ENCODE results near the gene CIPC. TPM values are rescaled to one million over a fixed set of nuclear protein-coding genes. Genes with fewer than 3 reads are reported as not detected.

CIPC gene
- polyA plus RNA-seq, 1 experiment, result 9.9 TPM

- ChIA-PET CTCF (interaction anchor here (1.8 to 4.4 kb wide), 4 partner anchors 12 to 209 kb away, joined by 5 to 31 read pairs (median 11); no protein-coding TSS in a partner anchor), POLR2A (no interaction called here)
- no peak for DNase-seq (ENCODE audit: low read depth, low spot score)
- H3K27ac ChIP-seq (ENCODE audit: low read depth, low read length), result no peak overlapping the region
- peaks cover 9% of the 10 kb centered on the region for H3K27me3 ChIP-seq (ENCODE audit: control insufficient read depth, insufficient read depth, low read length)
- no peak for TF ChIP-seq CTCF (IDR thresholded peaks at IDR 0.05; ENCODE audit: low read depth, low read length)
- no peaks in the 10 kb centered on the region for H3K9me3 ChIP-seq (ENCODE audit: control insufficient read depth, insufficient read depth, low read length)
- no peak overlapping the region for H3K4me3 ChIP-seq (ENCODE audit: low read depth, low read length)
Observed at GRCh38 chr14:77082356-77082755, 15.7 kb upstream of the CIPC start.

- no peak for TF ChIP-seq CTCF (IDR thresholded peaks at IDR 0.05; ENCODE audit: low read depth, low read length)
- Histone ChIP-seq H3K27me3 (ENCODE audit: control insufficient read depth, insufficient read depth, low read length) (peaks cover 13% of the 10 kb centered on the region), H3K9me3 (ENCODE audit: control insufficient read depth, insufficient read depth, low read length) (no peaks in the 10 kb centered on the region), H3K4me3 (ENCODE audit: low read depth, low read length) (no peak overlapping the region), H3K27ac (ENCODE audit: low read depth, low read length) (no peak overlapping the region)
- ChIA-PET POLR2A (interaction anchor here (0.6 kb wide), 1 partner anchor 54 kb away, joined by 7 read pairs; no protein-coding TSS in a partner anchor), CTCF (interaction anchor here (0.5 to 4.4 kb wide), 6 partner anchors 11 to 364 kb away, joined by 4 to 31 read pairs (median 8); no protein-coding TSS in a partner anchor)
- DNase-seq (ENCODE audit: low read depth, low spot score), result no peak
Observed at GRCh38 chr14:77083082-77083481, 15.0 kb upstream of the CIPC start.

GRCh38 chr14:77084985-77085384, 13.1 kb upstream of the CIPC start:
- ChIA-PET POLR2A (no interaction called here), CTCF (interaction anchor here (0.6 to 4.8 kb wide), 8 partner anchors 8 to 213 kb away, joined by 4 to 44 read pairs (median 8); no protein-coding TSS in a partner anchor)
- DNase-seq (ENCODE audit: low read depth, low spot score), result no peak
- peaks cover 17% of the 10 kb centered on the region for H3K27me3 ChIP-seq (ENCODE audit: control insufficient read depth, insufficient read depth, low read length)
- H3K4me3 ChIP-seq (ENCODE audit: low read depth, low read length), result no peak overlapping the region
- H3K9me3 ChIP-seq (ENCODE audit: control insufficient read depth, insufficient read depth, low read length), result no peaks in the 10 kb centered on the region
- H3K27ac ChIP-seq (ENCODE audit: low read depth, low read length), result no peak overlapping the region
- no peak for TF ChIP-seq CTCF (IDR thresholded peaks at IDR 0.05; ENCODE audit: low read depth, low read length)

GRCh38 chr14:77085538-77085937, 12.5 kb upstream of the CIPC start:
- ChIA-PET CTCF (interaction anchor here (0.6 to 4.8 kb wide), 9 partner anchors 9 to 214 kb away, joined by 4 to 44 read pairs (median 8); no protein-coding TSS in a partner anchor), POLR2A (interaction anchor here (0.5 kb wide), 1 partner anchor 223 kb away, joined by 4 read pairs; no protein-coding TSS in a partner anchor)
- Histone ChIP-seq H3K27me3 (ENCODE audit: control insufficient read depth, insufficient read depth, low read length) (peaks cover 17% of the 10 kb centered on the region), H3K27ac (ENCODE audit: low read depth, low read length) (no peak overlapping the region), H3K4me3 (ENCODE audit: low read depth, low read length) (no peak overlapping the region), H3K9me3 (ENCODE audit: control insufficient read depth, insufficient read depth, low read length) (0 out of 2 replicates have a peak, but pooled peaks cover 2% of the 10 kb centered on the region)
- no peak for TF ChIP-seq CTCF (IDR thresholded peaks at IDR 0.05; ENCODE audit: low read depth, low read length)
- DNase-seq (ENCODE audit: low read depth, low spot score), result no peak

GRCh38 chr14:77086017-77086727, 11.9 kb upstream of the CIPC start:
- Histone ChIP-seq H3K9me3 (ENCODE audit: control insufficient read depth, insufficient read depth, low read length) (peaks cover 5% of the 10 kb centered on the region; the same call in 1 of the 2 replicates), H3K4me3 (ENCODE audit: low read depth, low read length) (no peak overlapping the region), H3K27me3 (ENCODE audit: control insufficient read depth, insufficient read depth, low read length) (peaks cover 17% of the 10 kb centered on the region), H3K27ac (ENCODE audit: low read depth, low read length) (no peak overlapping the region)
- ChIA-PET CTCF (interaction anchor here (1.0 to 4.8 kb wide), 9 partner anchors 9 to 214 kb away, joined by 3 to 44 read pairs (median 8); no protein-coding TSS in a partner anchor), POLR2A (interaction anchor here (0.5 to 0.6 kb wide), 2 partner anchors 201 to 223 kb away, joined by 3 to 4 read pairs; no protein-coding TSS in a partner anchor)
- DNase-seq (ENCODE audit: low read depth, low spot score), result no peak
- no peak for TF ChIP-seq CTCF (IDR thresholded peaks at IDR 0.05; ENCODE audit: low read depth, low read length)
